CD14-positive monocyte (primary cell): ENCODE results near the gene NRG3. TPM values are rescaled to one million over a fixed set of nuclear protein-coding genes. Genes with fewer than 3 reads are reported as not detected.

ENCODE experiments used
- DNase-seq, 3 donors: peaks; one replicate each; pipeline ENCODE4 v3.0.0-alpha.2; 2011 to 2022
- H2AFZ ChIP-seq: 2 replicates; pipeline ENCODE4 v1.6.0; 2012; ENCODE audit warnings: mild to moderate bottlenecking, low read depth, low read length, inconsistent platforms; ENCODE audit not compliant: insufficient read depth, poor library complexity, severe bottlenecking
- H3K27ac ChIP-seq, 2 donors: 1 replicate in 1 of 2; 2 replicates in 1 of 2; pipeline ENCODE4 v1.5.1; 2012 to 2013; ENCODE audit warnings: low read length in 2 of 2, control low read depth in 1 of 2, inconsistent platforms in 1 of 2, low read depth in 1 of 2, mild to moderate bottlenecking in 1 of 2
- H3K27me3 ChIP-seq, 2 donors: one replicate each; pipeline versions ENCODE4 v1.6.0 to v1.6.1; 2011 to 2013; ENCODE audit warnings: low read length in 2 of 2; ENCODE audit not compliant: control insufficient read depth in 2 of 2, insufficient read depth in 2 of 2
- H3K36me3 ChIP-seq, 2 donors: replicated peaks in 1 of 2; 1 replicate in 1 of 2; 2 replicates in 1 of 2; pipeline versions ENCODE4 v1.5.1 to v1.6.1; 2012 to 2013; ENCODE audit warnings: low read length in 2 of 2, control low read depth in 1 of 2, inconsistent platforms in 1 of 2, mild to moderate bottlenecking in 1 of 2; ENCODE audit not compliant: insufficient read depth in 2 of 2, control insufficient read depth in 1 of 2
- H3K4me1 ChIP-seq, 2 donors: 1 replicate in 1 of 2; 2 replicates in 1 of 2; pipeline versions ENCODE4 v1.5.1 to v1.6.1; 2012 to 2013; ENCODE audit warnings: low read length in 2 of 2, control low read depth in 1 of 2, inconsistent platforms in 1 of 2, mild to moderate bottlenecking in 1 of 2, moderate library complexity in 1 of 2; ENCODE audit not compliant: insufficient read depth in 2 of 2, control insufficient read depth in 1 of 2
- H3K4me2 ChIP-seq: replicated peaks from 2 replicates; pipeline ENCODE3; 2012; ENCODE audit warnings: low read length, moderate library complexity, mild to moderate bottlenecking; ENCODE audit not compliant: poor library complexity, severe bottlenecking; ENCODE audit errors: extremely low read depth
- H3K4me3 ChIP-seq, 3 experiments: fragments of 200-600 bp in 1 of 3; sonication (generic) in 1 of 3; replicated peaks in 1 of 3; 1 replicate in 2 of 3; 2 replicates in 1 of 3; pipeline ENCODE4 v1.5.1; 2011 to 2013; ENCODE audit warnings: low read length in 3 of 3, mild to moderate bottlenecking in 3 of 3, control low read depth in 2 of 3, low read depth in 2 of 3, inconsistent platforms in 1 of 3, moderate library complexity in 1 of 3
- H3K79me2 ChIP-seq: 2 replicates; pipeline ENCODE4 v1.6.0; 2012; ENCODE audit warnings: mild to moderate bottlenecking, control low read depth, inconsistent platforms, low read length, moderate library complexity; ENCODE audit not compliant: insufficient read depth
- H3K9ac ChIP-seq: 2 replicates; pipeline ENCODE4 v1.6.0; 2017; ENCODE audit warnings: low read length, mild to moderate bottlenecking; ENCODE audit not compliant: insufficient read depth, poor library complexity, severe bottlenecking
- H3K9me3 ChIP-seq, 2 donors: replicated peaks in 1 of 2; 1 replicate in 1 of 2; 2 replicates in 1 of 2; pipeline versions ENCODE4 v1.5.1 to v1.6.1; 2012 to 2013; ENCODE audit warnings: low read length in 2 of 2, control low read depth in 1 of 2; ENCODE audit not compliant: control insufficient read depth in 1 of 2, insufficient read depth in 1 of 2
- H4K20me1 ChIP-seq: 2 replicates; pipeline ENCODE4 v1.6.0; 2012; ENCODE audit warnings: mild to moderate bottlenecking, low read length, control low read depth, moderate library complexity; ENCODE audit not compliant: insufficient read depth
- H3K27ac Mint-ChIP-seq, 7 donors: one replicate each; pipeline ENCODE4 v1.8.0; 2020; ENCODE audit warnings: mild to moderate bottlenecking in 7 of 7, mixed read lengths in 7 of 7, moderate library complexity in 6 of 7, inconsistent platforms in 2 of 7
- H3K27me3 Mint-ChIP-seq, 3 donors: one replicate each; pipeline ENCODE4 v1.8.0; 2021 to 2022; ENCODE audit warnings: low read depth in 3 of 3, mild to moderate bottlenecking in 3 of 3, mixed read lengths in 3 of 3, moderate library complexity in 3 of 3, inconsistent platforms in 1 of 3
- H3K36me3 Mint-ChIP-seq, 2 donors: one replicate each; pipeline ENCODE4 v1.8.0; 2020; ENCODE audit warnings: mixed read lengths in 2 of 2, inconsistent platforms in 1 of 2, mild to moderate bottlenecking in 1 of 2
- H3K4me1 Mint-ChIP-seq: one replicate; pipeline ENCODE4 v1.8.0; 2020; ENCODE audit warnings: mild to moderate bottlenecking, mixed read lengths
- H3K4me3 Mint-ChIP-seq, 2 donors: one replicate each; pipeline ENCODE4 v1.8.0; 2020; ENCODE audit warnings: mild to moderate bottlenecking in 2 of 2, mixed read lengths in 2 of 2, moderate library complexity in 1 of 2
- H3K9me3 Mint-ChIP-seq, 7 donors: one replicate each; pipeline ENCODE4 v1.8.0; 2020 to 2022; ENCODE audit warnings: mixed read lengths in 7 of 7, mild to moderate bottlenecking in 6 of 7, moderate library complexity in 6 of 7, inconsistent platforms in 2 of 7
- CTCF ChIP-seq: fragments of 200-600 bp; IDR thresholded peaks from one replicate; pipeline ENCODE4 v1.8.0; 2022; ENCODE audit warnings: antibody characterized with exemption, mild to moderate bottlenecking
- WGBS: methylation state at CpG from one replicate; pipeline ENCODE4 v1.1.5; 2013; ENCODE audit warnings: missing lambda C conversion rate; ENCODE audit not compliant: insufficient coverage; 5-methylcytosine and 5-hydroxymethylcytosine counted together
- intact Hi-C, 2 donors: fragments of 100-400 bp; cut with micrococcal nuclease; formaldehyde crosslinking; loops; one replicate each; pipeline versions ENCODE4 v1.15.0 to v1.15.1; 2023
- polyA plus RNA-seq, 3 donors: library from polyadenylated mRNA; depleted of rRNA in 1 of 3; unstranded in 2 of 3; stranded (reverse) in 1 of 3; fragments of 300-500 nt in 2 of 3; fragments of >200 nt in 1 of 3; fragmentation: Illumina TruSeq in 2 of 3; gene quantifications; 1 replicate in 2 of 3; 2 replicates in 1 of 3; pipeline ENCODE4 v1.2.3, GENCODE V29; 2012 to 2021

The NRG3 gene
- polyA plus RNA-seq, 3 donors: not detected

- intact Hi-C loops: no loop called here
- no peak overlapping the region for H2AFZ ChIP-seq
- 90% methylated on average over 2 of the region's 3 CpGs for WGBS
Measured at GRCh38 chr10:82535457-82535856, 660.5 kb downstream of the NRG3 start.

GRCh38 chr10:82536668-82537067 is 661.7 kb downstream of the NRG3 start:
- no peak overlapping the region for H3K9ac ChIP-seq
- Mint-ChIP-seq H3K27me3 (no peaks in the 10 kb centered on the region), H3K27ac (no peak overlapping the region), H3K4me1 (no peaks in the 10 kb centered on the region), H3K36me3 (no peaks in the 10 kb centered on the region), H3K9me3 (peaks cover 0 to 3% (median 3%) of the 10 kb centered on the region in 7 donors), H3K4me3 (no peak overlapping the region)
- DNase-seq: no peak
- H3K4me3 ChIP-seq: no peak overlapping the region
- H3K36me3 ChIP-seq: no peaks in the 10 kb centered on the region
- H2AFZ ChIP-seq: no peak overlapping the region
- H3K79me2 ChIP-seq: no peaks in the 10 kb centered on the region
- no peak overlapping the region for H3K27ac ChIP-seq
- H3K9me3 ChIP-seq: no peaks in the 10 kb centered on the region
- intact Hi-C loops: no loop called here
- H3K4me2 ChIP-seq: no peak overlapping the region
- no peaks in the 10 kb centered on the region for H3K27me3 ChIP-seq
- H4K20me1 ChIP-seq: no peaks in the 10 kb centered on the region
- TF ChIP-seq CTCF: no peak
- H3K4me1 ChIP-seq: no peaks in the 10 kb centered on the region

More at GRCh38 chr10:82535457-82535856, 660.5 kb downstream of the NRG3 start:
- Histone ChIP-seq H3K36me3 (no peaks in the 10 kb centered on the region), H3K27me3 (no peaks in the 10 kb centered on the region), H3K79me2 (no peaks in the 10 kb centered on the region), H3K4me2 (no peak overlapping the region), H3K9ac (no peak overlapping the region), H3K4me3 (no peak overlapping the region), H3K9me3 (no peaks in the 10 kb centered on the region), H3K4me1 (no peaks in the 10 kb centered on the region), H4K20me1 (no peaks in the 10 kb centered on the region), H3K27ac (no peak overlapping the region)
- no peak overlapping the region for H3K4me3 Mint-ChIP-seq
- H3K27me3 Mint-ChIP-seq: no peaks in the 10 kb centered on the region
- H3K36me3 Mint-ChIP-seq: no peaks in the 10 kb centered on the region
- no peak overlapping the region for H3K27ac Mint-ChIP-seq
- no peak for DNase-seq
- no peak for TF ChIP-seq CTCF
- no peaks in the 10 kb centered on the region for H3K4me1 Mint-ChIP-seq
- peaks cover 0 to 3% (median 2%) of the 10 kb centered on the region in 7 donors for H3K9me3 Mint-ChIP-seq
